ENCODE data around the gene MED25.

The MED25 gene

GRCh38 chr19:49870309-49870901 lies 52.3 kb downstream of the MED25 start:
- TF ChIP-seq, protein P1, sequence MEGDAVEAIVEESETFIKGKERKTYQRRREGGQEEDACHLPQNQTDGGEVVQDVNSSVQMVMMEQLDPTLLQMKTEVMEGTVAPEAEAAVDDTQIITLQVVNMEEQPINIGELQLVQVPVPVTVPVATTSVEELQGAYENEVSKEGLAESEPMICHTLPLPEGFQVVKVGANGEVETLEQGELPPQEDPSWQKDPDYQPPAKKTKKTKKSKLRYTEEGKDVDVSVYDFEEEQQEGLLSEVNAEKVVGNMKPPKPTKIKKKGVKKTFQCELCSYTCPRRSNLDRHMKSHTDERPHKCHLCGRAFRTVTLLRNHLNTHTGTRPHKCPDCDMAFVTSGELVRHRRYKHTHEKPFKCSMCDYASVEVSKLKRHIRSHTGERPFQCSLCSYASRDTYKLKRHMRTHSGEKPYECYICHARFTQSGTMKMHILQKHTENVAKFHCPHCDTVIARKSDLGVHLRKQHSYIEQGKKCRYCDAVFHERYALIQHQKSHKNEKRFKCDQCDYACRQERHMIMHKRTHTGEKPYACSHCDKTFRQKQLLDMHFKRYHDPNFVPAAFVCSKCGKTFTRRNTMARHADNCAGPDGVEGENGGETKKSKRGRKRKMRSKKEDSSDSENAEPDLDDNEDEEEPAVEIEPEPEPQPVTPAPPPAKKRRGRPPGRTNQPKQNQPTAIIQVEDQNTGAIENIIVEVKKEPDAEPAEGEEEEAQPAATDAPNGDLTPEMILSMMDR (IDR thresholded peaks at IDR 0.05): no peak
- no peaks in the 10 kb centered on the region for H3K27me3 Mint-ChIP-seq (ENCODE audit: low read depth, poor library complexity)
- no peak for DNase-seq
- peak overlapping the region; percentile 96 for H3K27ac Mint-ChIP-seq
- H3K36me3 Mint-ChIP-seq (ENCODE audit: low read depth): peaks cover 11% of the 10 kb centered on the region
- H3K4me3 Mint-ChIP-seq: no peak overlapping the region
- no peaks in the 10 kb centered on the region for H3K9me3 Mint-ChIP-seq
- H3K4me1 Mint-ChIP-seq: peaks cover 48% of the 10 kb centered on the region

DNA sequence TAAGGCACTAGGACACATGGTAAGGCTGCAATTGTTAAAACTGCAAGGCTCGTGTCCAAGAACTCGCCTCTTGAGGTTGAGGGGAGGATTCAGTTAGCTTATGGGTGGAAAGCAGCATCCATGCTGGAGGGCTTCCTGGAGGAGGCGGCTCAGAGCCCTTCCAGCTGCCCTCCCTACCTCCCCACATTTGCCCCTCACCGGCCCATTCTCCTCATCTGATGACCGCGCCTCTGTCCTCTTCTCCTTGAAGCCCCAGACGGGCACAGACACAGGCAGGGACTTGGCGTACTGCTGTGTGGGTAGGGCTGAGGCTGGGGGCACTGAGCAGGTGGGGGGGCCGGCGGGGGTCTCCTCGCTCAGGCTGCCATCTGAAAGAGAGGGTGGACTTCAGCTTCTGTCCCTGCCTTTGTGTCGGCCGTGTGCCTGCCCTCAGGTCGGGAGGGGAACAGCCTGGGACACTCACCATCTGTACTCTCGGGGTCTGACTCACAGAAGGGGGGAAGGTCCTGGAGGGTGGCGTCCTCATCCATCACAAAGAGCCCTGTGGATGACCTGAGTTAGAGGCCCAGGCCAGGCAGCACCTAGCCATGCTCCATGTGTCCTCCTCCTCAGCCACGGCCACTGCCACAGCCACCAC lies 53.4 kb downstream of the MED25 start:
- peak overlapping the region; percentile 62 for H3K4me3 Mint-ChIP-seq

GRCh38 chr19:49872245-49873128 lies 54.4 kb downstream of the MED25 start:
- DNase-seq: no peak
- Mint-ChIP-seq H3K4me1 (peaks cover 38% of the 10 kb centered on the region), H3K27ac (peak overlapping the region; percentile 36), H3K4me3 (no peak overlapping the region), H3K36me3 (ENCODE audit: low read depth) (peaks cover 6% of the 10 kb centered on the region), H3K9me3 (no peaks in the 10 kb centered on the region), H3K27me3 (ENCODE audit: low read depth, poor library complexity) (no peaks in the 10 kb centered on the region)
- TF ChIP-seq, protein P1 (IDR thresholded peaks at IDR 0.05): no peak

More for the DNA sequence above, 53.4 kb downstream of the MED25 start:
- Mint-ChIP-seq H3K36me3 (ENCODE audit: low read depth) (peaks cover 6% of the 10 kb centered on the region), H3K27me3 (ENCODE audit: low read depth, poor library complexity) (no peaks in the 10 kb centered on the region), H3K27ac (no peak overlapping the region), H3K4me1 (peaks cover 44% of the 10 kb centered on the region), H3K9me3 (no peaks in the 10 kb centered on the region)
- DNase-seq: no peak
- TF ChIP-seq, protein P1 (IDR thresholded peaks at IDR 0.05): no peak

DNA sequence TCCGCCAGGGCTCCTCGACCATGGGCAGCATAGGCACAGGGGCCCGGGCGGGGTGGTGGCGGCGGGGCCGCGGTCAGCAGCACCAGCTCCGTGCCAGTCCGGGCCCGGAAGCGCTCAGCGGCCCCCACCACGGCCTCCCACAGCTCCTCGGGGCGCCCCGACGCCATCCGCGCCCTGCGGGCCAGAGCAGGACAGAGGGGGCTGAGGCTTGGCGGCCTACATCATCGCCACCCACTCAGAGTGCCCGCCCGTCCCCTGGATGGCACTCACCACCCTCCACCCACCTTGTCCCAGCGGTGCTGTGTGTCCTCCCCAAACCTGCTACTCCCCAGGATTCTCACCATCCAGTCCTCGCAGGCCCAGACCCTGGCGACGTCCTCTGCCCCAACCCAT lies 55.0 kb downstream of the MED25 start:
- Mint-ChIP-seq H3K36me3 (ENCODE audit: low read depth) (peaks cover 6% of the 10 kb centered on the region), H3K4me1 (peaks cover 41% of the 10 kb centered on the region), H3K9me3 (no peaks in the 10 kb centered on the region), H3K27ac (no peak overlapping the region), H3K27me3 (ENCODE audit: low read depth, poor library complexity) (no peaks in the 10 kb centered on the region), H3K4me3 (no peak overlapping the region)
- no peak for DNase-seq
- TF ChIP-seq, protein P1 (IDR thresholded peaks at IDR 0.05): no peak

- Mint-ChIP-seq H3K36me3 (ENCODE audit: low read depth) (peaks cover 7% of the 10 kb centered on the region), H3K27ac (no peak overlapping the region), H3K9me3 (no peaks in the 10 kb centered on the region), H3K4me3 (no peak overlapping the region), H3K27me3 (ENCODE audit: low read depth, poor library complexity) (no peaks in the 10 kb centered on the region), H3K4me1 (peaks cover 48% of the 10 kb centered on the region)
- TF ChIP-seq, protein P1 (IDR thresholded peaks at IDR 0.05): no peak
- no peak for DNase-seq
Observed at GRCh38 chr19:49873834-49874233, 55.7 kb downstream of the MED25 start.

Measured in nephron progenitor cell (in vitro differentiated cells).